Stimulated activated CD4-positive, alpha-beta T cell treated with anti-CD3 and anti-CD28 coated beads, Interleukin-12 subunit alpha, Interleukin-12 subunit beta, amount 100 ng/mL, for 24 hours (primary cell): ENCODE measurements around the gene F3.
A peak's percentile ranks its signal among the peaks of the same experiment; 100 is the strongest.

Experiments
- DNase-seq, 2 experiments: peaks; one replicate each; pipeline ENCODE4 v3.0.0-alpha.2; 2020; ENCODE audit warnings: low read depth in 2 of 2

Gene F3

GRCh38 chr1:94527447-94528031 lies 14.0 kb downstream of the F3 start:
- no peak for DNase-seq

DNA sequence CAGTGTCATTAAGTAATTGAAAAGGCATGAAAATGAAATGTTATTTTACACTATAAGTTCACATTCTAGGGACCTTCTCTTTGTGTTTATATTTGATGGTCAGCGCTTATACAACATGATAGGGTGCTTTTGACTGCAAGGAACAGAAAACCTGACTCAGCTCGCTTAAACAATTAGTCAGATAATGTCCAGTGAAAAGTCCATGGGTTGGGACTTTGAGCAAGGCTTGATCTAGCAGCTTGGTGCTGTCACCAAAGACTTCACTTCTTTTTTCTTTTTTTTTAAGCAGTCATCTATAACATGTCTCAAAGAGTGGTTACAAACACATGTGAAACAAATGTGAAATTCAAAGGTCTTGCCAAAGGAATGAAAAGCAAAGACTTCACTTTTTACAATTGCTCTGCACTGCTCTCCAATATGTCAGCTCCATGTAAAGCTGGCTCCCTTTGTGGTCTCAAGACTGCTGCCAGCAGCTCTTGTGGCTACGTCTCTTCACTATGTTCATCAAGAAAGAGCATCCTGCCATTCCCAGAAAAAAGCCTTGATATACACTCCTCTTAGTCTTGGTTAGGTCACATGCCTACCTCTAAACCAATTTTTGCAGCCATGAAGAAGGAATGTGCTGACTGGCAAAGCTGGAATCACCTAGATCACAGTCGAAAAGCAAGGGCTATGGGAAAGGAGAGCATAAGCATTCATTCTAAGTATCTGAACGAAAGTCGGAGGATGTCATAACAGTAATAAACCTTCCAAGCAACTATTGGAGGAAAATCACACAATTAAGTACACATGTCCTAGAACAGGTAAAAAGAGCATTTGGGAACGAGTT lies 15.2 kb downstream of the F3 start:
- DNase-seq: no peak

DNA sequence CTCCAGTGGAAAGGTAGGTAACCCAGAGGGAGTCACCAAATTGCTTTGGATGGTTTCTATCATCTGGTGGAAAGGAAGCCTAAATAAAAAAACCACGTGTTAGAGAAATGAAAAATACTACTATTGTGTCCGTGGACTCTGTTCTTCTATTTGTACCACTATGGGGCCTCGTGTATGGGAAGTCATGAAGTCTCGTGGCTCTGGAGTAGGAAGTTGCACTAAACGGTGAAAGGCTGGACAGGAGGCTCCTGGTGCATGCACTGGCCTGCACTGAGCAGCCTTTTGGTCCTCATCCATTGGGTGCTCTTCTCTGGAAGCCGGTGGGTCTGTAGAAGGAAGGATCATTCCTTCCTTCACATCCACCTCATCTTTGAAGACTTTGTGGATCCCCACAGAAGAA lies 17.0 kb downstream of the F3 start:
- DNase-seq: no peak

DNA sequence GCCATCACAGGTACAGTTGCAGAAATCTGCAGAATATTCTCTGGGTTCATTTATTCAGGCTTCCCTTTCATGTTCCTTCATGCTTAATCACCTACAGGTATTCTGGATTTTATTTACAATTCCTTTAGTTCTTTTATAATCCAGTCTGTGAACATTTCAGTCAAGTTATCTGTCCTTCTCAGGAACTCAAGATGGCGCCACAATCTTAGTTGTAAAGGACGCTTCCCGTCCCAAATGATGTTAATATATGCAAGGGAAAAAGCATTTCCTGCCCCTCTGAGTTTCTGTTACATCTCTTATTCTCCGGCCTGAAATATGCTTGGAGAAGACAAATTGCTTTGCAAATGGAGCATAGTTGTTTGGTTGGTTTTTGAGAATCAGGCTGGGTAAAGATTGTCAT lies 19.3 kb downstream of the F3 start:
- DNase-seq: no peak

DNA sequence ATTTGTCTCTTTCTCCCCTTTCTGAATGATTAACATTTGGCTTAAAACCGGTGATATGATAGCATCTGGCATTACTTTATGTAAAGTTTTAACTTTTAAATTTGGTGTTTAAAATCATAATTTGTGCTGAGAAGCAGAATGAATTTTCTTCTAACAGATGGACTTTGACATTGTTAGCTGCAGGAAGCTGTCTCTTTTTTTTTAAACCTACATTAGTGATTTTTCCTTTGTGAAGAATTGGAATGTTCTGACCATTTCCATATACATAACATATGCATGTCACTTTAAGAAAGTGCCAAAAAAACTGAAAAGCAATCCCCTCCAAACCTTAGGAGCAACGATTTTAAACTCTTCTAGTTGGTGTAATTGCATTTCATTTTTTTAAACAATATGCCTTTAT lies 22.2 kb downstream of the F3 start:
- no peak for DNase-seq

DNA sequence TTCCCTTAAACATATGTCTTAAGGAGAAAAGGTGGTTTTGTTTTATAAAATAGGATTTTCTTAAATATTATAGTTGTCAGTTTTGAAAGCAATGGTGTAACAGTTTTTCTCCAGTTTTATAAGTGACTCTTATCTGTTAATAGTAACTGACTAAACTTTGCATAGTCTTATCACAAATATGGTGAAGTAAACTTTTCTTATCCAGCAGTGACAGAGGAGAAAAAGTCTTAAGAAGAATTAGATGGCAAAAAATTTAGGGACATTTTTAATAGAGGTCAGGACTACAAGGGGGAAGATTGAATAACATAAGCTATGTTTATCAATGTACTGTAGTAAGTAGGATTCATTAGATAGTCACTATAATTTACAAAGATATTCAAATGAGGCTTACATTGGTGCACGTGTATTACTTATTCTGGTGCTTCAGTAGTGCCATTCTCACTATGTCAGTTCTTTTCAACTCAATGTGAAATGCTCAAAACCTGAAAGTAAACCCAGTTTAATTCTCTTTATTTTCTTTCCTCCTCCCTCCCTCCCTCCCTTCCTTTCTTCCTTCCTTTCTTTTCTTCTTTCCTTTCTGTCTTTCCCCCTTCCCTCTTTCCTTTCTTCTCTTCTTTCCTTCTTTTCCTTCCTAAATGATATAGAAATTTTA lies 26.1 kb downstream of the F3 start:
- DNase-seq: no peak

GRCh38 chr1:94514095-94514727 lies 27.3 kb downstream of the F3 start:
- no peak for DNase-seq

GRCh38 chr1:94512816-94513215 lies 28.7 kb downstream of the F3 start:
- no peak for DNase-seq

DNA sequence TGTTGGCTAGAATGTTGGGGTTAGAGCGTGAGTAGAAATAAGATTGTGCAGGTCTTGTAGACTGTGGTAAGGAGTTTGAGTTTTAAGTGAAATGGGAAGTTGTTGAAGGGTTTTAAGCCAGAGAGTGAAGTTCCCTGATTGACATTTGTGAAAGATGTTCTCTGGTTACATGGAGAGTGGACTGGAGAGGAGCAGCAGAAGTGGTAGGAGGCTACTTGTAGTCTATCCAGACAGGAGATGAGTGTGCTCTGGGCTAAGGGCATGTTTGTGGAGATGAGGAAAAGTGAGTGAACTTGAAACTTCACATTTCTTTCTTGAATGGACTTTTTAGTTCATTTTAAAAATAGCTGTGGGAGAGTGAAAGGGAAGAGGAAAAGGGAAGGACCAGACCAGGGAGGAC lies 37.0 kb downstream of the F3 start:
- no peak for DNase-seq

DNA sequence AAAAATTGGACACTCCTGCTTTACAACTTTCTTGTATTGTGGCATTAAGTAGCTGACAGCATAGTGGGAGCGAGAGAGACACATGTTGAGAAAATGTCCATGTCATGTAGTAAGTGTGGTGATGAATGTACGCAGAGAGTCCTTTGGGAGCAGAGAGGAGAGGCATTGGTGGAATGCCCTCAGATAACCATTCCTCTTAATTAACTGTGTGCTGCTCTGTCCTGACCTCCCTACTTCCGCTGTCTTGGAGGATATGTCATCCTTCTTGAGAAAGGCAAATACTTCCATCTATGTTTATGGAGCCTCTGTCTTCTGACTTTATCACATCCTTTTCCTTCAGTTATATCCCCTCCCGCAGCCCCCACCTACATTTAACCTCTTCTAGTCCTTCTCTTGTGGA lies 38.4 kb downstream of the F3 start:
- no peak for DNase-seq

DNA sequence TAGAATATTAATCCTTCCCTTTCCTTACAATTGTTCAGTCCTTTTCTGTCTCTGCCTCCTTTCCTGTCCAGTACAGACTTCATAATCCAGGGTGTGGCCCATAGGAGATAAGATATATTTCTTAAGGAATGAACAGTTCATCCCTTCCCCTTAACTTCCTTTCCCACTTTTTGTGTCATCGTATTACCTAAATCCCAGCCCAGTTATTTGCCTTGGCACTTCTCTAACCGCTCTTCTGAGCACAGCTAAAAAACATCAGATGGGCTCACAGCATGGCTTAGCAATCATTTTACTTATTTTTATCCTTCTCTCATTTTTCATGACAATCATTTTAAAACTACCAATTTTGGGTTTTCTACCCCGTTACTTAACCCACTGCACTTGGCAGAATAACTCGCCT lies 39.6 kb downstream of the F3 start:
- no peak for DNase-seq

DNA sequence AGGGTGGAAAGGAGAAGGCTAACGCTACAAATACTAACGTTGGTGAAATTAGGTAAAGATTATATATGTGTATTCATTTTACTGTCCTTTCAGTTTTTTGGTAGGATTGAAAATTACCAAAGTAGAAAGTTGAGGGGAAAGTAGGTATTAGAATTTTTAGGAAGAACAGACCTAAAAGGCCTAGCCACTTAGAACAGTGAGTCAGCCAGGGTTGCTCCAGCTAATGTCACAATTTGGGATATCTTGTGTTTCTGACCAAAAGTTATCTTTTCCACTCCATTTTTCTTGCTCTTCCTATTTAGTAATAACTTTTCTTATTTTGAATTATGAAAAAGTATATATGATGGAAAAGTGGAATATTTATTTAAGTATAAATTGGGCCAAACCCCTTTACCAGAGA lies 40.1 kb downstream of the F3 start:
- DNase-seq: no peak

DNA sequence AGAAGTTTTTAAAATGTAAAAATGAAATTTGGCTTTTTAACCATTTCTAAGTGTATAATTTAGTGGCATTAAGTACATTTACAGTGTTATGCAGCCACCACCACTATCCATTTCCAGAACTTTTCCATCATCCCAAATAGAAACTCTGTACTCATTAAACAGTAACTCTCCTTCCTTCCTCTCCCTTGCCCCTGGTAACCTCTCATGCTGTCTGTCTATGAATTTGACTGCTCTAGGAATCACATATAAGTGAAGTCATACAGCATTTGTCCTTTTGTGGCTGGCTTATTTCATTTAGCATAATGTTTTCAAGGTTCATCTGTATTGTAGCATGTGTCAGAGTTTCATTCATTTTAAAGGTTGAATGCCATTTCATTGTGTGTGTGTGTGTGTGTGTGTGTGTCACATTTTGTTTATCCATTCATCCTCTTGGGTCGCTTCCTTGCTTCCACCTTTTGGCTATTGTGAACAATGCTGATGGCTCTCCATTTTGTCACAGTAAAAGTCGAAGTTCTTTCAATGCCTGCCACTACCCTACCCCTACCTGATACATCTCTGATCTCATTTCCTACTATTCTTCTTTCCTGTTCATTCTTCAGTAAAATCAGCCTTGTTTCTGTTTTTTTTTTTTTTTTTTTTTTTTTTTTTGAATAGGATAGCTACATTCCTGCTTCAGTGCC lies 45.3 kb downstream of the F3 start:
- no peak for DNase-seq

GRCh38 chr1:94490556-94490955 lies 51.0 kb downstream of the F3 start:
- DNase-seq: no peak

GRCh38 chr1:94486990-94487389 lies 54.6 kb downstream of the F3 start:
- DNase-seq: no peak

GRCh38 chr1:94481473-94481933 lies 60.1 kb downstream of the F3 start:
- peak in 1 of 2 experiments; percentile 2 for DNase-seq

GRCh38 chr1:94479682-94480081 lies 61.9 kb downstream of the F3 start:
- DNase-seq: no peak
